GM19035 (cell line): ENCODE data around the gene SIPA1L3.

Experiments used
- ATAC-seq: cut with Tn5 transposase; IDR thresholded peaks from one replicate; pipeline ENCODE4 v1.9.1; 2021; ENCODE audit not compliant: unreplicated experiment

The SIPA1L3 gene

DNA sequence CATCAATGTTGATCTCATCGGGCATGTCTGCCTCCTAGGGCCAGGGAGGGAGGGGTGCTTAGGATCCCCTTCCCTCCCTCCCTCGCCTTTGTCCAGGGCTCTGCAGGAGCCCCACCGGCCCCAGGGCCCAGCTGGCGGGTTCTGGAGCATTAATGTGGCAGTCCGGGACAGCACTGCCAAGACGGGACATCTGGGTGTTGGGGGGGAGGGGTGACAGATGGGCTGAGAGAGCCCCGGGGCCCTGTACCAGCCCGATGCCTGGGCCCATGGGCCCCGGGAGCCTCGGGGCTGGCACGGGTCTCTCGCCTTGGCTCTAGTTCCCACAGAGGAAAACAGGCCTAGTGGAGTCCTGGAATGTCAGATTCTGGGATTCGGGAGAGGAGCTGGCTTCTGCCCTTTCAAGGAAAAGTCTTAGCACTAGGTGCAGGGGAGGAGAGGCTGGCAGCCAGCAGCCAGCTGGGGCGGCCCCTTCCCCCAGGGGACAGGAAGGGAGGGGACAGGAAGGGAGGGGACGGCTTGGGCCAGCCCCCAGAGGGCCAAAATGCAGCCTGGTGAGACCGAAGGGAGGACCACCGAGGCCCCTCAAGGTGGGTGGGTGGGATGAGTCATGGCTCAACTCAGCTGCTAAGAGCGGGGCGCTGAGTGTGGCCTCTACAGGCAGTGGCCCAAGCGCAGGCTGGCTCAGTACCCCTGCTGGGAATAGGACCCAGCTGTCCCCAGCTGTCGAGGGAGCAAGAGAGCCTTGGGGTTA, 346.1 kb downstream of the SIPA1L3 start:
- no peak for ATAC-seq

GRCh38 chr19:38253788-38254187, 346.8 kb downstream of the SIPA1L3 start:
- ATAC-seq, result no peak

- ATAC-seq, result no peak
Observed at GRCh38 chr19:38255383-38256014, 348.5 kb downstream of the SIPA1L3 start.
